Measurements from ENCODE around the gene SLC17A3.

SLC17A3 gene

DNA sequence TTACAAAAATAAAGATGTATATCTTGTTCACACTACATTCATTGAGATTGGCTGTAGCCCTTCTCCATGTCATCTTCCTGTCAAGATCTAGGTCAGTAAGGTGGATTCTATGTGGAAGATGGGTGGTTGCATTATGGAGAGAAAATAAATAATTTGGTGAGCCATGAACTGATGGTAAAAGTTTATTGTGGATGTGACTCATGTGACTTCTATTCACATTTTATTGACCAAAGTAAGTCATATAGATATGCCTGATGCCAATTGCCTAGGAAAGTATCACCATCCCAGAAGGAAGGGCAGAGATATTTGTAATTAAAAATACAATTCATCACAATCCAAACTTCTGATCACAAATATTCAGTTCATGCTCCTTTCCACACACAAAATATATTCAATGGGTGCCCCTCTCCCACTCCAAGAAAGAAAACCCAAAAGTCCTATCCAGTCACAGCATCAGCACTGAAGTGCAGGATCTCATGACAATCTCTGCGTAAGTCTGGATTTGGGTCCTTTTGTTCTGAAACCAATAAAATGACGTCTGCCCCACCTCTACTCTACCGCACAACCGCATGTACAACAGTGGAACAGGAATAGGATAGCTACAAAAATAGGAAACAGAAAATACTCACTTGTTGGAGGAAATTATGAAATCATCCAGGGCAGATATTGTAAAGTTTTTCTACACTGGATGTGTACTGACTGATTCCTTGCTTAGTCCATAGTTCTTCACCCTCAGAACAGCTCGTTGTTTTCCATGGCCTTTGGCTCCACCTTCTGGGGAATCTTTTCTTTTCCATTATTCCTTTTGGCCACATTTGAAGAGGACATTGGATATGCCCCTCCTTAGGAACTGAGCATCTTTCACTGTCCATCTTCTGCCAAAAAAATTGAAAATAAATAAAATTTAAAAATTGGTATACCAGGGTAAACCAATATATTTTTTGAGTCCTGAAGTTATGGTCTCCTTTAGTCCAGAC, 16.1 kb upstream of the SLC17A3 start:
- DNase-seq = no peak

DNA sequence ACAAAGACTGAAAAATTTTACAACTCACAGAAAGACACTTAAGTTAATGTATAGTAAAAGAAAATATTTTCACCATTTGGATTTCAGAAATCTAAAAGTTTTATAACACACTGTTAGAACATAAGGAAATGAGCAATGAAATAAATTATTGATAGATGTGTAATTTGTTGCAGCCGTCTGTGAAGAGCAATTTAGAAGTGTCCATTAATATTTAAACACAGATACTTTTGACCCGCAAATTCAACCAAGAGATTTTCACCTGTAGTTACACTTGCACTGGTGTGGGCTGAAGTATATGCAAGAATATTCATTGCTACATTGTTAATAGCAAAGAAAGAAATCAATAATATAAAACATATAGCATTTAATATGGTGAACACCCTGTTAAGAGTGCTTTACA, 14.6 kb upstream of the SLC17A3 start:
- no peak for DNase-seq

DNA sequence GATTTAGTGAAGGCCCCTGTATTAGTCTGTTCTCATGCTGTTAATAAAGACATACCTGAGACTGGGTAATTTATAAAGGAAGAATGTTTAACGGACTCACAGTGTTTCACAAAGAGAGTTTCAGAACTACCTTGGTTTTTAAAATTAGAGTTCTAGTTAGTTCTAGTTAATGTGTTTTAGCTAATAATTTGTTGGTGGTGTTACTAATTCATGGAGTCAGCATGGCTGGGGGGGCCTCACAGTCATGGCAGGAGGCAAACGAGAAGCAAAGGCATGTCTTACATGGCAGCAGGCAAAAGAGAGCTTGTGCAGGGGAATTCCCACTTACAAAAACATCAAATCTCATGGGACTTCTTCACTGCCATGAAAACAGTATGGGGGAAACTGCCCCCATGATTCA, 12.0 kb upstream of the SLC17A3 start:
- no peak for DNase-seq

DNA sequence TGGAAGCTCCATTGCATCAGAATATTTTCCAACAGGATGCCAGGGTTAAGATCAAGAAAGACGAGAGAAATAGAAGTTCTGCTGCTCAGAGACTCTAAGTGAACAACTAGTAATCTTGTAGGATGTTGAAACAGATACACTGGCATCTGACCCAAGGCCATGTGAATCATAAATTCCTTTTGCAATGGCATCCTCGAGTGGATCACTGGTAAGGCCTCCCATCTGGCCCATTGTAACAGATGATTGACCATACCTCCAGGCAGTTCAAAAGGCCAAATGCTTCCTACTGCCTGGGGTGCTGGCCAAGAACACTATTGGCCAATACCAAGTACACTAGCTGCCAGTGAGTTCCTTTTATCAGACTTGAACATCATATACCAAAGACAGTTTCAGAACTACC, 9.9 kb upstream of the SLC17A3 start:
- no peak for DNase-seq

DNA sequence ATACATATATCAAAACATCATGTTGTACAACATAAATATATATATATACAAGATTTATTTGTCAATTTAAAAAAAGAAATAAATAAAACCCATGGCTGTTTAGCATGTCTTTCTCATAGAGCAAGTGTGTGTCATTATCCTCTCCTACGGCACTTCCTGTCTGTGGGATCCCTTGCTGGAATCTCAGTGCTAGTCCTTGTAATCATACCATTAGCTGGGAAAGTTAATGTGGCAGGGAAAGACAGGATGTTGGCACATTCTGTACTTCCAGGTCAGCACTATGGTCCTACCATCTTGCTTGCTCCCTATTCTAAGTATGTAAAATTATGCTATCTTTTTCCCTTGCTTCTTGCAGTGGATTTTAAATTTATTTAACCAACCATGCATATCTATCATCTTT, 9.5 kb upstream of the SLC17A3 start:
- no peak for DNase-seq

DNA sequence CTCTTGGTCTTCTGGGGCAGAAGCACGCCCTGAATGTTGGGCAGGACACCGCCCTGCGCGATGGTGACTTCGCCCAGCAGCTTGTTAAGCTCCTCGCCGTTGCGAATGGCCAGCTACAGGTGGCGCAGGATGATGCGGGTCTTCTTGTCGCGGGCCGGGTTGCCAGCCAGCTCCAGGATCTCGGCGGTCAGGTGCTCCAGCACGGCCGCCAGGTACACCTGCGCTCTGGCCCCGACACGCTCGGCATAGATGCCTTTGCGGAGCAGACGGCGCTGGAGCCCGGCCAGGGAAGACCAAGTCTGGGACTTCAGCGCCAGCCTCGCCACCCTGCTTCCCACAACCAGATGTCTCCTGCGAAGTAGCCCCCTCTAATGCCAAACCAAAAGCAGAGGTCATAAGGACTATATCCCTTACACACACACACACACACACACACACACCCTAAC, 8.0 kb upstream of the SLC17A3 start:
- DNase-seq = peak in 2 of 4 experiments; percentile 0 to 27

DNA sequence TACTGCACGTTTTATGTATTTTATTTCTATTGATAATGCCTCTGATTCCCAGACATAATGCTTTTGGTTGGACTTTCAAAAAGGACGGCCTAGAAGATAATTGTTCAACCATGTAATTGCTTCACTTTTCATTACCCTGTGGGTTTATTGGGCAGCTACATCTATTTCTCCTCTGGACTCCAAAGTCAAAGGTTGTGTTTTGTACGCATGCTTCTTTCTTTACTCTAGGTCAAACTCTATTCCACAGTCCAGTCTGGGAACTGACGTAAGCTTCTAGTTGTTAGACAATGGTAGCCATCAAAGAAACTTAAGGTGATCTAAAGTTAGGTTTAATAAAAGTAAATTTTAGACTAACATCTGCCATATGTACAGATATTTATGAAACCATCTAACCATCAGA, 6.6 kb upstream of the SLC17A3 start:
- DNase-seq = no peak

DNA sequence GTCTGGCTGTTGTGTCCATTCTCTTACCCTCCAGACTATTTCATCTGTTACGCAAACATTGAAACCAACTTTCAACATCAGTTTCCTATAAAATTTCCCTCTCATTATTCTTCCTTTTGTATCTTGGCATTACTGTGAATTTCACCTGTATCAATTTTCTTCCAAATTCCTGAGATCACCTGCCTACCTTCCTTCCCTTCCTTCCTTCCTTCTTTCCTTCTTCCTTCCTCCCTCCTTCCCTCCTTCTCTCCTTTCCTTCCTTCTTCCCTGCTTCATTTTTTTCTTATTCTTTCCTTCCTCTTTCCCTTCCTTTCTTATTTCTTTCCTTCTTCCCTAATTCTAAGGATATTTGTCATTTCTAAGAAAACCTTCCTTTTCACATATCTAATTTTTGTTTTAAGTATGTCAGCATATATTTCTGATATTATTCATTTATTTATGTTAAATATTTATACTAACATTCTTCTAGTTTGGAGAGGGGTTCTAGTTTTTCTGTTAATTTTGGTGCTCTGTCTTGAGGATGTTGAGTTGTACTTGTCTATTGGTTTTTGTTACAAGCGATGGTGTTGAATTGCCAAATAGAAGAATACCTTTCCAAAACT, 4.8 kb upstream of the SLC17A3 start:
- no peak for DNase-seq

DNA sequence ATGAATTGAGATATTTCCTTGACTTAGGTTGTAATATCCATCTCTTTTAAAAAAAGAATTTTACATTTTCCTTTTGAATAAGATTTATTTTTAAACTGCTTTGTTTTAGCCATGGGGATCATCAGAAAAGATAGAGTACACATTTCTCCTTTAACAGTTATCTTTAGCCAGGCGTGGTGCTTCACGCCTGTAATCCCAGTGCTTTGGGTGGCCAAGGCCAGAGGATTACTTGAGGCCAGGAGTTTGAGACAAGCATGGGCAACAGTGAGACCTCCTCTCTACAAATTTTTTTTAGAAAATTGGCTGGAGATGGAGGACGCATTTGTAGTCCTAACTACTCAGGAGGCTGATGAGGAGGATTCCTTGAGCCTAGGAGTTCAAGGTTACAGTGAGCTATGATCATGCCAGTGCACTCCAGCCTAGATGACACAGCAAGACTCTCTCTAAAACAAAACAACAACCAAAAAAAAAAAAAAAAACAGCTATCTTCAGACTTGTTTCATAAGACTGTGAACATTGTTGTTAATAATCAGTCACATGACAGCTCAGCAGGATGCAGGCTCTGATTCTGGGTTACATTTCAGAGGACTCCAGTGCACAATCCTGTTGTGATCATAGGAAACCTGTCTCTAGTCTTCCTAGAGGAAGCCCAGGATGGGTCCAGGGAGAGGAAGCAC, 2.0 kb upstream of the SLC17A3 start:
- DNase-seq = no peak

DNA sequence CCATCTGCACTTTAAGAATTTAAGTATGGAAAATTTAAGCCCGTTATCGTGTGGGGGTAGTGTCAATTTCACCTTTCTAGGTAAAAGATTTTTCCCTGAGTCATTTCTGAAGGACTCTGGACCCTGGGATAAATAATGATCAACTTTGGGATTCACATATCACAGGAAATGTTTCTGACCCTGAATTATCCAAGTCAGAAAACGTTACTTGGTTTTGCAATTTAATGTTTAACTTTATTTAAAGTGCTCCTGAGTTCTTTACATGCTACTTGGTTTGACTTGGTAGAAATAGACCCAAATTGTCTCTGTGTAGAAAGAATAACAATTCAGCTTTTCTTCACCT, 1.5 kb upstream of the SLC17A3 start:
- no peak for DNase-seq

DNA sequence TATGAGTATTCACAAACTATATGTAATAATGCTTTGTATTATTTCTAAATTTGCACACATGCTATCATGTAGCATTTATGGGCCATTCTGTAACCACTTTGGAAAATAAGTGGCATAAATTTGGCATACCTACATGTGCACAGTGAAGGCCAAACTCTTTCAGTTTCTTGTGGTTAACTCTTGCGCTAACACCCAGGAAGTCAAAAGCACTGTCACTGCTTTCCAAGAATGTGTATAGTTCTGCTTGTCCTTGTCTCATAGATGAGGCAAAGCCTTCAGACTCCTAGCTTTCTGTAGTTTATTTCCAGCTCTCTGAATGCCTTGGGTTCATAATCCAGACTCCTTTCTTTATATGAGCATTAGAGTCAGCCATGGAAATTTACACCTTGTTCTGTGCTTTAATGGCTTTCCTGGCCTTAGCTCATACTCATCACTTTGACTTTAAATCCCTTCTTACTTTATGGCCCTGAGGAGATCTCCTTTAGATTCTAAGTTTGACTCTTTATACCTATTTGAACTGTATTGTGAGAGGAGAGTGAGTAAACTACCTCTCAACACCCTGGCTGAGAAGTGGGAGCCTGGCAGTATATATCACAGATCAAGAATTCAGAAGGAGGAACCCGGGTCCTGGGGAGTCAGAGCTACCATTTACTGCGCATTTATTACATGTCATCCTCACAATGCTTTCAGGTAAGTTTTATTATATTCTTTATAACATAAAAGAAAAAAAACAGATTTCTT, 949 bp upstream of the SLC17A3 start:
- no peak for DNase-seq

DNA sequence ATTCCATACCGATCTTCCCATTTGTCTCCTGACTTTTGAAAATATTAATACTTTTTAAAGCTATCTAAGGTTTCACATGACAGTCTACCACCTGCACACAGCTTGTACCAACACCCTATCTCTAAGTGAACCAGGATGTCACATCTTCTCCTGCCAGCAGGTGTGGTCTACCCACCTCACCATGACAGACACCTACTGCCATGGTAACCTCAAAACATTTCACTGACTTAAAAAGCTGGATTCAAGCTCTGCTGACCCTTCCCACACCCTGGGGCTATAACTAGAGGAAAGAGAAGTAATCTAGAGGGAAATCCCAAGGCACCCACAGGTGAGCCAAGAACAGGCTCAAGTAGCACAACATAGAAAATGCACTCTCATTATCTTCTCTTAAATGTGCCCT, 1.2 kb downstream of the SLC17A3 start:
- DNase-seq = no peak

DNA sequence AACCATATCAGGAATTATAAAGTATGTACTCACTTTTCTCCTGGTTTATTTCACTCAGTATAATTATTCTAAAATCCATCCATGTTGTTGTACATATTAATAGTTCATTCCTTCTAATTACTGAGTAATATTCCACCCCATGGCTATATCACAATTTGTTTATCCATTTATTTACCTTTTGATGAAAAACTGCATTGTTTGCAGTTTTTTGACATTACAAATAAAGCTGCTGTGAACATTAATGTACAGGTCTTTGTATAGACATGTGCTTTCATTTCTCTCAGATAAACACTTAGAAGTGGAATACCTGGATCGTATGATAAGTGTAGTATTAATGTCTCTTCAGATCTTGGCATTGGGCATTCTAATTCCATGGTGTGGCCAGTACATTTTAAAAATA, 4.2 kb downstream of the SLC17A3 start:
- DNase-seq = no peak

DNA sequence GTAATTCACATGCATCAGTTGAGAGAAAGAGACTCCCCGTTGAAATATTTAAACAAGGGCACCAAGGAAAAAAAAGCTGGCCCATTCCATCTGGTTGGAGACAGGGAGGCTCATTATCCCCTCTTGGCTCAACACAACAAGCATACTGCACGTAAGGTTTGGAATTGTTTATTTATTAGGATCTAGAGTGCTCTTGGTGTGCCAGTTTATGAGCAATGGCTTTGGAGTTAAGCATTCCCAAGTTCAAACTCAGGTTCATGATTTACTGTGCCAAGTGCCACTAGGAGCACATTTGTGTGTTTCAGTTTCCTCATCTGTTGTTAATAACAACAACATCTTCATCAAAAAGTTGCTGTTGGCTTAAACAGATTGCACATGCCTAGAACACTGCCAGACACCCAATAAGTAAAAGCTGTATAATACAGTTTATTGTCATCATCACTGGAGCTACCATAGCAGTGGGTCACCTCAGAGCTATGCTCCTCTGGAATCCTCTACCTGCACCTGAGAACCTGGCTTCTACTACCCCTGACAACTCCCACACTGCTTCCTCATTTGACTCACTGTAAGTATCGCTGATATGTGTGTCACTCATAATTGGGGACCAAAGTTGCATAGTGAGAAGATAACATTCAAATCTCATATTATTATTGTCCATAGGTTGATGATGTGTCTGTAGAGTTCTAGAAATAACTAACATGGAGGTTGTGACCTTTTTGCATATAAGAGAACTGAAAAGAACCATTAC, 5.4 kb downstream of the SLC17A3 start:
- DNase-seq = no peak

DNA sequence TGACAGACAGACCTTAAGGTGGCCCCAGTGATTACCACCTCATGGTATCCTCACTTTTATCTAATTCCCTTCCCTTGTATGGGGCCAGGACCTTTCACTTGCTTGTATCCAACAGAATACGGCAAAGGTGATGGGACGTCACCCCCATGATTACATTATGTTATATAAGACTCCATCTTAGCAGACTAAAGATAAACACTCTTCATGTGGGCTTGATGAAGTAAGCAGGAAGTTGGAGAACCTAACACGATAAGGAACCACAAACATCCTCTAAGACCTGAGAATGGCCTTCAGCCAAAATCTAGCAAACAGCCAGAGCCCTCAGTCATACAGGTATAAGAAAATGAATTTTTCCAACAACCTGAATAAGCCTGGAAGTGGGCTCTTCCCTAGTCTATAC, 8.0 kb downstream of the SLC17A3 start:
- no peak for DNase-seq

DNA sequence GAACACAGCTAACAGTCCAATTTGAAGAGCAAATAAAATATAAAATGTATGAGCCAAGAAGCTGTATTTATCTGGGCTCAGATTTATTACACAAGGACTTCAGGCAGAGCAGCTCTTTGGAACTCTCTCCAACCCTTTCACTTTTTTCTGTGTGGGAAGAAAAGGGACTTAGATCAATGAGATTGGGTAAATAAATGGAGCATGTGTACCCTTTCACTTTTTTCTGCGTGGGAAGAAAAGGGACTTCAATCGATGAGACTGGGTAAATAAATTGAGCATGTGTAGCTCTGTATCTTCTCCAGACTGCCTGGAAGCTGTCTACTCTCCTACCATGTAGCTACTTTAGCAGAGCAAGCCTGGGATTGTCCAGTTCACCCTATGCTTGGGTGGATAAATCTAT, 10.7 kb downstream of the SLC17A3 start:
- DNase-seq = no peak

DNA sequence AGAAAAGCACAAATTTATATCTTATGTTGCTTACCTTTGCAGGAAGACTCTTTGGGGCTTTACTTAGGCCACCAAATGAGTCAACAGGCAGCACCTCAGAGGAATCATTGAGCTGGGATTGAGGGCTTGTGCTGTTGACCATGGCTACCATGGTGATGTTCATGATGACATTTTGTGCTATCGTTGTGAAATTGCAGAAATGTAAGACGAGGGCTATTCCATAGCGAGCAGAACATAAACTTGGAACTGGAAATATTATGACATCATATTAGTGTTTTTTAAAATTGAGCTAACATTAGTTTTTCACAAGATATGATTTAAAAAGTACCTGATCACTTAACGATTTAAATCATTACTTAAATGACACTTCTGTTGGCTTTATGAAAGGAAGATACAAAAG, 11.8 kb downstream of the SLC17A3 start:
- DNase-seq = no peak

DNA sequence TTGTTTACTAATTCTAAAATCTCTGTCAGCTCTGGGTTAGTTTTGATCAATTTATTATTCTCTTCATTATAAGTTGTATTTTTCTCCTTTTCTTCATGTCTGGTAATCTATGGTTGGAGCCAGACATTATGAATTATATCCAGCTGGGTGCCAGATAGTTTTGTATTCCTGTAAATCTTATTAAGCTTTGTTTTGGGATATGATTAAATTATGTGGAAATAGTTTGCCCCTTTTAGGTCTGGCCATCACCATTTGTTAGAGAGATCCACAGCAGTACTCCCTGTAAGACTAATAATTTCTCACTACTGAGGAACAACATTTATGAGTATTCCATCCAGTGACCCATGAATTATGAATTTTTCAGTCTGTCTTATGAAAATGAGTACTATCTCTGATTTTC, 21.3 kb downstream of the SLC17A3 start:
- DNase-seq = no peak

DNA sequence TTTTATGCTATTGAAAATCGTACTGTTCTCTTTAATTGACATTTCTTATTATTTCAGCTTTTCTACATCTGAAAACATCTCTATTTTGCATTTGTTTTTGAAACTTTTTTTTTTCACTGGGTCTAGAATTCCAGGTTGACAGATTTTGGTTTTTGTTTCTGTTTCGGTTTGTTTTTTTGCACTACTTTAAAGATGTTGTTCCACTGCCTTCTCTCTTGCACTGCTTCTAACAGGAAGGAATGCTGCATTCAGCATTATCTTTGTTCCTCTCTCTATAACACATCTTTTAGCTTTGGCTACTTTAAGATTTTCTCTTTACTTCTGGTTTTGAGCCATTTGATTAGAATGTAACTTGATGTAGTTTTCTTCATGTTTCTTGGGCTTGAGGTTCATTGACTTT, 22.1 kb downstream of the SLC17A3 start:
- no peak for DNase-seq

DNA sequence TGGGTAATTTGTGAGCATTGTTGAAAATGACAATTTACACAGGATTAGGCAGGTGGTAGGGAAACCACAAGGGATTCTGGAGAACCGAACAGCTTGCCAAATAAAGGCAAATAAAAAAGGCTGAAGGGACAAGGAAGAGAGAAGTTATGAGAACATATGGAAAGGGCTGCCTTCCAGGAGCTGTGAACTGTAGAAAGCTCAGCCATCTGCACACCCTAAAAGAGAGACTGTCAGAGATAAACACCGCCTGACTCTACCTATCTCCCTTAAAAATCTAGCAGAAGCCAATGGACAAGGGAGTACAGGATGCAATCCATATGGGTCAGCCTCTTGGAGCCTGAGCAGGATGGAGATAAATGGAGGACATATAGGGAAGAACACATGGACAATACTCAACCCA, 29.5 kb downstream of the SLC17A3 start:
- DNase-seq = no peak

DNA sequence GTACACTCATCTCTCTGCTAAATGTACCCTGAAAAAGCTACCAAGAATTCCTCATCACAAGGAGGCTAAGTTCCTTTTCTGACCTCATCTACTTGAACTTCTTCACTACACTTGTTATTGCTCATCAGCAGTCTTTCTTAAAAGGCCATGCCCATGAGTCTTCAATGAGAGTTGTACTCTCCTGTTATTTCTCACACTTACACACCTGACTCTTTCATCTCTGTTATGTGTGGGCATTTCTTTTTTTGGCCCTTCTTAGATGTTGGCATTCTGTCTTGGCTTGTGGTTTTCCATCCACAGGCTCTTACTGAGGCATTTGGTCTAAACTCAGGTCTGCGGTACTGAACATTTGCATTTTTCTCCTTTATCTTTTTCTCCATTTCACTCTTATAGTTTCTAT, 31.5 kb downstream of the SLC17A3 start:
- no peak for DNase-seq

DNA sequence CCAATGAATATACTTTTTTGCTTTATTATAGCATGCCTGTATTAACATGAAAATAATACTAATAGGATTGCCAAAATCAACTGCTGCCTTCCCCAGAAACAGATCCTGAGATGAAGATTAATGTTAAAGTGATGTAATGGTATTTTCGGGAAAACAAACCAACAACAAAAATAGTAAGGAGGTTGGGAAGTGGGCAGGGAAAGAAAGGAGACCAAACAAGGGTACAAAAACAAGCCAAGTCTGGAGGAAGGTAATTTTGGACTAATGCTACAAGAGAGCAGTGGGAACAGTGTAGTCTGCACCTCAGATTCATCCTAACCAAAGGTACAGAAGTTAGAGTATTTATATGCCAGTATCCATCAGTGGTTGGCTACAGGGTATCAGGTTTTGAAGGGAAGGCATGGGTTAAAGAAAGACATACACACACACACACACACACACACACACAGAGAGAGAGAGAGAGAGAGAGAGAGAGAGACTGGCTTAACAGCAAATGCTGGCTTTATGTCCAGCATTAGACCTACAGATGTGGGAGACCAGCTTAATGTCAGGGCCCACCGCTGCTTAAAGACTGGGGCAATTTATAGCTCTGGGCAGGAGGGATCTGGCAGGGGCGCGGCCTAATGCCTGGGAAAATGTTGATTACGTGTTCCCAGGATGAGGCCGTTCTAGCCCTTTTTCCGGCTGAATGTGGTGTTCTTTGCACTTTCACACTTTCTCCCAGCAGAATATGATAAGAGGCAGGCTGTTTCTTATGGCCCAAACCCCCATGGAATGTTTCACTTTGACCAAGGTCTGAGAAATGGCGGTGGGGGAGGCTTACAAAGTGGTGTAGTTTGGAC, 38.4 kb downstream of the SLC17A3 start:
- DNase-seq = no peak

All from activated naive CD4-positive, alpha-beta T cell (primary cell).